ENCODE results near the gene LKAAEAR1. TPM values are rescaled to one million over a fixed set of nuclear protein-coding genes. Genes with fewer than 3 reads are reported as not detected.

LKAAEAR1 gene
- total RNA-seq, 6 experiments from 2014 or later = not detected

DNA sequence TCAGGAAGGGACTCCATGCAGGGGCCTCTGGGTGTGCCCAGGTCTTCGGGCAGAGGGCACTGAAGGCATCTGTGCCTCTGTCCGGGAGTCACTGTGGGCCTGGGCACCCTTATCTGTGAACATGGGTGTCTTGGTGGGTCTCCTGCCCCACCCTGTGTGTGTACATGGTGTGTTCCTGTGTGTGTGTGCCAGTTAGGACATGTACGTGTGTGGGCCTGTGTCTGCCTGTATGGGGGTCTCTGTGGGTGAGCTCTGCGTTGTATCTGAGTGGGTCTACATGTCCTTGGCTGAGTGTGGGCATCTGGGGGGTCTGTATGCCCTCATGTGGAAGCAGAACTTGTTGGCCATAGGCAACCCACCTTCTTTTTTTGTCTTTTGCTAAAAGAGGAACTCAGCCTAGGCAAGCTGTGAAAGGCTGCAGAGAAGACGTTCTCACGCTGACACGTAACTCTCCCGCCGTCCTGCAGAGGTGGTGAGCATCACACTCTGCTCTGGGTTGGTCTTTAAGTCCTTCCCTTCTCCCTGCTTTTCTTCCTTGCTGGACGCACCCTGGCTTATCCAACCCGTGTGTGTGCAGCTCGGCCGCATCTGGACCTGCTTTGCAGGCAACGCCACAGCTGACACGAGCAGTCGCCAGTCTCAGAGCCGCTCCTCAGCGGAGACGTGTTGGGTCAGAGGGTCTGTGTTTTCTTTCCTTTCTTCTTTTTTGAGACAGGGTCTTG is 23.7 kb upstream of the LKAAEAR1 start:
- no peaks in the 10 kb centered on the region for H3K9me3 ChIP-seq
- peak in 1 of 3 donors; percentile 23 for DNase-seq
- no peak overlapping the region for H3K4me3 ChIP-seq
- H3K27ac ChIP-seq = no peak overlapping the region
- no peaks in the 10 kb centered on the region for H3K36me3 ChIP-seq
- intact Hi-C loops (cut with DNase I) = no loop called here
- 50% methylated on average over 16 of the region's 19 CpGs for WGBS (ENCODE audit: insufficient coverage, low coverage, low lambda C conversion rate, missing lambda C conversion rate)
- no peak for ATAC-seq
- no peaks in the 10 kb centered on the region for H3K27me3 ChIP-seq
- no peak for TF ChIP-seq POLR2A (IDR thresholded peaks at IDR 0.05)
- TF ChIP-seq, protein P1, sequence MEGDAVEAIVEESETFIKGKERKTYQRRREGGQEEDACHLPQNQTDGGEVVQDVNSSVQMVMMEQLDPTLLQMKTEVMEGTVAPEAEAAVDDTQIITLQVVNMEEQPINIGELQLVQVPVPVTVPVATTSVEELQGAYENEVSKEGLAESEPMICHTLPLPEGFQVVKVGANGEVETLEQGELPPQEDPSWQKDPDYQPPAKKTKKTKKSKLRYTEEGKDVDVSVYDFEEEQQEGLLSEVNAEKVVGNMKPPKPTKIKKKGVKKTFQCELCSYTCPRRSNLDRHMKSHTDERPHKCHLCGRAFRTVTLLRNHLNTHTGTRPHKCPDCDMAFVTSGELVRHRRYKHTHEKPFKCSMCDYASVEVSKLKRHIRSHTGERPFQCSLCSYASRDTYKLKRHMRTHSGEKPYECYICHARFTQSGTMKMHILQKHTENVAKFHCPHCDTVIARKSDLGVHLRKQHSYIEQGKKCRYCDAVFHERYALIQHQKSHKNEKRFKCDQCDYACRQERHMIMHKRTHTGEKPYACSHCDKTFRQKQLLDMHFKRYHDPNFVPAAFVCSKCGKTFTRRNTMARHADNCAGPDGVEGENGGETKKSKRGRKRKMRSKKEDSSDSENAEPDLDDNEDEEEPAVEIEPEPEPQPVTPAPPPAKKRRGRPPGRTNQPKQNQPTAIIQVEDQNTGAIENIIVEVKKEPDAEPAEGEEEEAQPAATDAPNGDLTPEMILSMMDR (IDR thresholded peaks at IDR 0.05) = no peak
- no peaks in the 10 kb centered on the region for H3K4me1 ChIP-seq

DNA sequence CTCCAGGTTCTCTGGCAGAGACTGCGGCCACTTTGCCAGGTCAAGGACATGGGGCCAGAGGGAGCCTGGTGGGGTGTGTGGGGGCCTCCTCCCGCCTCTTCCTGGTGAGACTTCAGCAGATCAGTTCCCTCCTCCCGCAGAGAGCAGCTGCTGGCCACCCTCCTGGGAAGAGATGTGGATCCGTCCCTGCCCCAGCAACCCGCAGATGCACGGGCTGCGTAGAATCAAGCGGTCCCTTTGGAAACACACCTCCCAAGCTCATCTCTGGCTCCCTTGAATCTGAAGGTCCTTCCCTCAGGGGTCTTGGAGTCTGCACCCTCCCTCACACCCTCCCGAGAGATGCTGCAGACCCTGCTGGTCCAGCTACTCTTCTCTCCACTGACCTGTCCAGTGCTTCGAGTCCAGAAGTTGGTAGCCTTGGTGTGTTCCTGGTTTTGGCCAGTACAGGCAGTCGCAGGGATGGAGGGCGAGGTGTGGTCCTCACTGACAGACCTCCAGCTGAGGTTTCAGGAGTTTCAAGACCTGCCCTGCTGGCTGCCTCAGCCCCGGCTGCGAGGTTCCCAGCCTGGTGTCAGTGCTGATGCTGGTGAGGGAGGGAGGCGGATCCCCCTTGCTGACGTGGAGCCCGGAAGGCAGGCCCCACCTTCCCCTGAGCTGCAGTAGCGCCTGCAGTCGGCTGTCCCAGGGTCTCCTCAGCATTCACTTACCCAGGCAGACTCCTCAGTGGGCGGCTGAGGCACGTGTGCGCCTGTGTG is 23.0 kb upstream of the LKAAEAR1 start, which contains the start of gene NPBWR2:
TSS of gene NPBWR2 (minus strand) at position 585 of the 755 bp plus-strand sequence. CDS start 734 bp downstream, outside the sequence.
- Histone ChIP-seq H3K9me3 (no peaks in the 10 kb centered on the region), H3K36me3 (no peaks in the 10 kb centered on the region), H3K4me3 (no peak within 1 kb of the TSS), H3K27me3 (no peaks in the 10 kb centered on the region), H3K4me1 (peaks cover 0 to 1% (median 0%) of the 10 kb centered on the region in 4 donors), H3K27ac (no peak within 1 kb of the TSS)
- ATAC-seq = no peak
- intact Hi-C loops (cut with DNase I) = no loop called here
- no peak for TF ChIP-seq POLR2A (IDR thresholded peaks at IDR 0.05)
- TF ChIP-seq, protein P1 (IDR thresholded peaks at IDR 0.05) = no peak
- WGBS (ENCODE audit: insufficient coverage, low coverage, low lambda C conversion rate, missing lambda C conversion rate) = no CpG with 5 or more reads among the region's 22 CpGs
- DNase-seq = peak in 1 of 3 donors; percentile 31

DNA sequence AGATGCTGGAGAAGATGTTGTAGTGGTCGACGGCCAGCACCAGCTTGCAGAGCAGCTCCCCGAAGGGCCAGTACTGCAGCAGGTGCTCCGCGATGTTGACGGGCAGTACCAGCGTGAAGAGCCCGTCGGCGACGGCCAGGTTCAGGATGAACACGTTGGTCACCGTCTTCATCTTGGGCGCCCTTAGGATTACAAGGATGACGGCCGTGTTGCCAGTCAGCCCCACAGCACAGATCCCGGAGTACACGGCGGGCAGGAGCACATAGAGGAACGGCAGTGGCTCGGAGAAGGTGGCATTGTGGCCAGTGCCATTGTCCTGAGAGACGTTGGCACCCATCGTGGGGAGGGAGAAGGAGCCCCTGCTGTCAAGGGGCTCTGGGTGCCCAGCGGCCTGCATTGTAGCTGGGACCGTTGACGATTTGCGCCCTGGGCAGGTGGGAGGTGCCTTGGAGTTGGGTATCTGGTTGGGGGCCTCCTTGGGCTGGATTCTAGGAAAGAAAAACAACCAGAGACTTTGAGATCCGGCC is 22.3 kb upstream of the LKAAEAR1 start:
- Histone ChIP-seq H3K27me3 (peaks cover 0 to 4% of the 10 kb centered on the region in 2 donors), H3K4me3 (no peak overlapping the region), H3K9me3 (no peaks in the 10 kb centered on the region), H3K4me1 (peaks cover 0 to 5% (median 0%) of the 10 kb centered on the region in 4 donors), H3K36me3 (no peaks in the 10 kb centered on the region), H3K27ac (no peak overlapping the region)
- intact Hi-C loops (cut with DNase I) = no loop called here
- DNase-seq = peak in 1 of 3 donors; percentile 38
- no peak for ATAC-seq
- TF ChIP-seq, protein P1 (IDR thresholded peaks at IDR 0.05) = no peak
- no peak for TF ChIP-seq POLR2A (IDR thresholded peaks at IDR 0.05)
- 75% methylated on average over 6 of the region's 28 CpGs for WGBS (ENCODE audit: insufficient coverage, low coverage, low lambda C conversion rate, missing lambda C conversion rate)

DNA sequence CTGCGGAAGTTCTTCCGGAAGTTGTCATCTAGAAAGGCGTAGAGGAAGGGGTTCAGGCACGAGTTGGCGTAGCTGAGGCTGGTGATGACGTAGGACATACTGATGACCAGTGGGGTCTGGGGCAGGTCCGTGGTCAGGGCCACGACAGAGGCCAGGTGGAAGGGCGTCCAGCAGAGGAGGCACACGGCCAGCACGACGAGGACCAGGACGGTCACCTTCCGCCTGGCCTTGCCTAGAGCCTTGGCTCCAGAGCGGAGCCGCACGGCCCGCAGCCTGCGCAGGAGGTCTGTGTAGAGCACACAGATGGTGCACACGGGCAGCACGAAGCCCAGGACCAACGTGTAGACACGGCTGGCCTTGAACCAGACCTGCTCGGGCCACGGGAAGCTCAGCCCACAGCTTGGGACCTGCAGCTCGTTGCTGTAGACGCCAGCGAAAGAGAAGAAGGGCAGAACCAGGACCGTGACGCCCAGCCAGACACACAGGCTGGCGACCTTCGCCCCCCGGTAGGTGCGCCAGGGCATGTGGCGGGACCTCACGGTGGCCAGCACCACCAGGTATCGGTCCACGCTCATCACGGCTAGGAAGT is 21.7 kb upstream of the LKAAEAR1 start:
- intact Hi-C loops (cut with DNase I) = no loop called here
- no peak for TF ChIP-seq POLR2A (IDR thresholded peaks at IDR 0.05)
- TF ChIP-seq, protein P1 (IDR thresholded peaks at IDR 0.05) = no peak

More for the DNA sequence above, 21.7 kb upstream of the LKAAEAR1 start:
- ATAC-seq (no peak), DNase-seq (peak in 1 of 3 donors; percentile 43)
- no peak overlapping the region for H3K4me3 ChIP-seq
- no peak overlapping the region for H3K27ac ChIP-seq
- peaks cover 0 to 5% (median 0%) of the 10 kb centered on the region in 4 donors for H3K4me1 ChIP-seq
- H3K36me3 ChIP-seq = no peaks in the 10 kb centered on the region
- WGBS (ENCODE audit: insufficient coverage, low coverage, low lambda C conversion rate, missing lambda C conversion rate) = 60% methylated on average over 2 of the region's 39 CpGs
- peaks cover 0 to 9% of the 10 kb centered on the region in 2 donors for H3K27me3 ChIP-seq
- no peaks in the 10 kb centered on the region for H3K9me3 ChIP-seq
